PC-9 (cell line): ENCODE results near the gene KRTAP13-4. TPM values are rescaled to one million over a fixed set of nuclear protein-coding genes. Genes with fewer than 3 reads are reported as not detected.

Source experiments
- BruUV-seq: library from RNA; stranded (reverse); fragments of 400-500 nt; replicated peaks from 2 replicates; lab custom pipeline; 2021; lab: Mats Ljungman, UMichigan
- CTCF ChIA-PET: fragments of 300-600 bp; sonication (Branson Sonifier 250); formaldehyde crosslinking; loops from one replicate; lab custom pipeline; 2022; ENCODE audit warnings: antibody characterized with exemption; lab: Charles Lee
- POLR2A ChIA-PET: fragments of 300-600 bp; sonication (Branson Sonifier 250); formaldehyde crosslinking; loops from one replicate; lab custom pipeline; 2022; ENCODE audit warnings: antibody characterized with exemption; ENCODE audit not compliant: unreplicated experiment; lab: Charles Lee
- DNase-seq, 2 experiments: peaks; one replicate each; pipeline versions ENCODE4 v3.0.0 to v3.0.0-alpha.2; 2015 to 2022; ENCODE audit warnings: mixed read lengths in 1 of 2
- H2AFZ ChIP-seq: fragments of 200-600 bp; sonication (generic); 2 replicates; pipeline ENCODE4 v1.8.1; 2017; ENCODE audit warnings: antibody characterized with exemption
- H3F3A ChIP-seq: fragments of 200-600 bp; sonication (generic); 2 replicates; pipeline ENCODE4 v1.8.1; 2017; ENCODE audit warnings: antibody characterized with exemption, mild to moderate bottlenecking, low read depth; ENCODE audit not compliant: insufficient read depth
- H3K27ac ChIP-seq: fragments of 200-600 bp; sonication (generic); 2 replicates; pipeline ENCODE4 v1.6.1; 2016; ENCODE audit warnings: mixed run types
- H3K27me3 ChIP-seq: fragments of 200-600 bp; sonication (generic); 2 replicates; pipeline ENCODE4 v1.6.1; 2016; ENCODE audit warnings: low read depth, mixed run types; ENCODE audit not compliant: insufficient read depth
- H3K36me3 ChIP-seq: fragments of 200-600 bp; sonication (generic); 2 replicates; pipeline ENCODE4 v1.6.1; 2016; ENCODE audit warnings: low read depth, mixed run types
- H3K4me1 ChIP-seq: fragments of 200-600 bp; sonication (generic); replicated peaks from 2 replicates; pipeline ENCODE4 v1.6.1; 2016; ENCODE audit warnings: mixed run types; ENCODE audit not compliant: insufficient read depth
- H3K4me2 ChIP-seq: fragments of 200-600 bp; sonication (generic); 2 replicates; pipeline ENCODE4 v1.6.1; 2017; ENCODE audit warnings: mixed run types
- H3K4me3 ChIP-seq: fragments of 200-600 bp; sonication (generic); 2 replicates; pipeline ENCODE4 v1.6.1; 2016; ENCODE audit warnings: mixed run types
- H3K79me2 ChIP-seq: fragments of 200-600 bp; sonication (generic); 2 replicates; pipeline ENCODE4 v1.6.1; 2017; ENCODE audit warnings: low read depth, mixed run types
- H3K9me2 ChIP-seq: fragments of 200-600 bp; sonication (generic); 2 replicates; pipeline ENCODE4 v1.8.1; 2017; ENCODE audit warnings: mild to moderate bottlenecking; ENCODE audit not compliant: insufficient read depth
- H3K9me3 ChIP-seq: fragments of 200-600 bp; sonication (generic); 2 replicates; pipeline ENCODE4 v1.8.1; 2016; ENCODE audit warnings: low read depth; ENCODE audit not compliant: insufficient read depth
- H4K20me1 ChIP-seq: fragments of 200-600 bp; sonication (generic); 2 replicates; pipeline ENCODE4 v1.8.1; 2017; ENCODE audit not compliant: insufficient read depth
- CTCF ChIP-seq: fragments of 200-600 bp; sonication (generic); conservative IDR thresholded peaks from 2 replicates; pipeline ENCODE4 v1.6.1; 2017; ENCODE audit warnings: mixed run types, antibody characterized with exemption, mild to moderate bottlenecking, moderate library complexity
- EZH2 ChIP-seq: fragments of 200-600 bp; sonication (generic); IDR thresholded peaks from 2 replicates; pipeline ENCODE4 v1.8.0; 2017; ENCODE audit warnings: antibody characterized with exemption, low read depth
- intact Hi-C: fragments of 100-400 bp; cut with micrococcal nuclease; formaldehyde crosslinking; loops from one replicate; pipeline ENCODE4 v1.10.0; 2022; ENCODE audit not compliant: unreplicated experiment
- total RNA-seq: library from RNA; stranded (reverse); gene quantifications from 2 replicates; pipeline ENCODE4 v1.2.3, GENCODE V29; 2021

Gene KRTAP13-4
- total RNA-seq, 1 experiment from 2014 or later, result not detected

GRCh38 chr21:30444204-30444603, 14.2 kb downstream of the KRTAP13-4 start:
- no TSS peak for BruUV-seq
- ChIA-PET CTCF (no interaction called here), POLR2A (no interaction called here)
- Histone ChIP-seq H3K4me1 (no peaks in the 10 kb centered on the region), H3K4me3 (no peak overlapping the region), H4K20me1 (no peaks in the 10 kb centered on the region), H3K9me3 (no peaks in the 10 kb centered on the region), H3F3A (no peaks in the 10 kb centered on the region), H3K79me2 (no peaks in the 10 kb centered on the region), H3K27ac (no peak overlapping the region), H2AFZ (no peak overlapping the region), H3K27me3 (no peaks in the 10 kb centered on the region), H3K4me2 (no peak overlapping the region), H3K9me2 (no peaks in the 10 kb centered on the region), H3K36me3 (no peaks in the 10 kb centered on the region)
- no peak for DNase-seq
- intact Hi-C loops, result no loop called here
- TF ChIP-seq EZH2, result no peak
- no peak for TF ChIP-seq CTCF

DNA sequence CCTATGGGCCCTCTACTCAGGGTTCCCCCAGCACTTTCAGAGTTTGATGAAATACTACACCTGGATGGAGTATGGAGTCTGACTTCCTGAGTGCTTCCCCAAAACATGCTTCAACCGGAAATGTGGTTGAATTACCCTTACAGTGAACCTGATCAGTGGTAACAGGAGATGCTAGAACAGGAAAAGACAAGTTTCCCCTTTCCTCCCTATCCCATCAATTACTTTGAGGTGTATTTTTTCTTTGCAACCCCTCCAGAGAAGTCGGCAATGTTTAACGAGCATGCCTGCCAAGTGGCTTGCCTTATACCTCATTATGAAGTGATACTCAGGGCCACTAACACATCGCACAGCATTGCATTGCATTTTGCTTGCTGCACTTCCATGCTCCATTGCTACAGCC, 17.0 kb downstream of the KRTAP13-4 start:
- no peaks in the 10 kb centered on the region for H3K9me2 ChIP-seq
- TF ChIP-seq CTCF (no peak), EZH2 (no peak)
- no TSS peak for BruUV-seq
- no peaks in the 10 kb centered on the region for H3K27me3 ChIP-seq
- H3K4me1 ChIP-seq, result no peaks in the 10 kb centered on the region
- DNase-seq, result no peak
- no peaks in the 10 kb centered on the region for H3F3A ChIP-seq
- no peaks in the 10 kb centered on the region for H4K20me1 ChIP-seq
- POLR2A ChIA-PET, result no interaction called here
- intact Hi-C loops, result no loop called here
- no peak overlapping the region for H3K4me3 ChIP-seq
- H2AFZ ChIP-seq, result no peak overlapping the region
- no peaks in the 10 kb centered on the region for H3K9me3 ChIP-seq
- H3K79me2 ChIP-seq, result no peaks in the 10 kb centered on the region
- H3K4me2 ChIP-seq, result no peak overlapping the region
- no peak overlapping the region for H3K27ac ChIP-seq
- no peaks in the 10 kb centered on the region for H3K36me3 ChIP-seq
- CTCF ChIA-PET, result no interaction called here

DNA sequence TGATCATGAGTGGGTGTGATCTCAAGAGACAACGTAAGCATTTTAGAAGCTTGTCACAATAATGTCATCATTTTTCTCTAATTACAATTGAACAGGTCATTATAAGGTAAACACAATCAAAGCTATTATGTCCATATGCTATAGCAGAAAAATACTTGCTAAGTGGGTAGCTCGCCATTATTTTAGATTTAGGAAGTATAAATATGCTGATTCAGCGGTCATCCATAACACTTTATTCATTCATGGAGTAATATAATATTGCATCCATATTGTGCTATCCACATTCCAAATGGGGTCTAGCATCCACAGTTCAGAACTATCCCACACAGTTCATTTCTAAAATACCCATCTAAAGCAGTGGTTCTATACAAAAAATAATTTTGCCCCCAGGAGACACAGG, 18.5 kb downstream of the KRTAP13-4 start:
- Histone ChIP-seq H3F3A (no peaks in the 10 kb centered on the region), H3K36me3 (no peaks in the 10 kb centered on the region), H3K4me3 (no peak overlapping the region), H3K9me2 (no peaks in the 10 kb centered on the region), H3K27me3 (no peaks in the 10 kb centered on the region), H3K4me1 (no peaks in the 10 kb centered on the region), H3K79me2 (no peaks in the 10 kb centered on the region), H3K4me2 (no peak overlapping the region), H2AFZ (no peak overlapping the region), H3K9me3 (no peaks in the 10 kb centered on the region), H3K27ac (no peak overlapping the region), H4K20me1 (no peaks in the 10 kb centered on the region)
- intact Hi-C loops, result no loop called here
- ChIA-PET POLR2A (no interaction called here), CTCF (no interaction called here)
- TF ChIP-seq EZH2 (no peak), CTCF (no peak)
- BruUV-seq, result no TSS peak
- DNase-seq, result no peak
